ENCODE measurements around the gene DNPEP.

GRCh38 chr2:219434468-219434717 is 46.7 kb upstream of the DNPEP start:
- no peak for TF ChIP-seq CTCF (conservative IDR thresholded peaks at IDR 0.05)
- no peak for TF ChIP-seq ZFX (IDR thresholded peaks at IDR 0.05)

All from C4-2B (cell line).